ENCODE measurements around the gene MICAL2.

Gene MICAL2

GRCh38 chr11:12200991-12201985 is 90.9 kb downstream of the MICAL2 start:
- no peak for DNase-seq (ENCODE audit: extremely low read depth in 1 of 2, low read depth in 1 of 2)

GRCh38 chr11:12202661-12203310 is 92.4 kb downstream of the MICAL2 start:
- no peak for DNase-seq (ENCODE audit: extremely low read depth in 1 of 2, low read depth in 1 of 2)

- no peak for DNase-seq (ENCODE audit: extremely low read depth in 1 of 2, low read depth in 1 of 2)
Observed at GRCh38 chr11:12204506-12204905, 94.1 kb downstream of the MICAL2 start.

GRCh38 chr11:12205330-12205729 is 94.9 kb downstream of the MICAL2 start:
- DNase-seq (ENCODE audit: extremely low read depth in 1 of 2, low read depth in 1 of 2) = no peak

GRCh38 chr11:12206529-12206928 is 96.1 kb downstream of the MICAL2 start:
- no peak for DNase-seq (ENCODE audit: extremely low read depth in 1 of 2, low read depth in 1 of 2)

- DNase-seq (ENCODE audit: extremely low read depth in 1 of 2, low read depth in 1 of 2) = peak in 1 of 2 donors; percentile 73
Observed at GRCh38 chr11:12207384-12208150, 97.2 kb downstream of the MICAL2 start.

- DNase-seq (ENCODE audit: extremely low read depth in 1 of 2, low read depth in 1 of 2) = no peak
Observed at GRCh38 chr11:12209096-12209495, 98.7 kb downstream of the MICAL2 start.

- no peak for DNase-seq (ENCODE audit: extremely low read depth in 1 of 2, low read depth in 1 of 2)
Observed at GRCh38 chr11:12210200-12210599, 99.8 kb downstream of the MICAL2 start.

- DNase-seq (ENCODE audit: extremely low read depth in 1 of 2, low read depth in 1 of 2) = no peak
Observed at GRCh38 chr11:12211331-12212065, 101.1 kb downstream of the MICAL2 start.

GRCh38 chr11:12212174-12212820 is 101.9 kb downstream of the MICAL2 start:
- no peak for DNase-seq (ENCODE audit: extremely low read depth in 1 of 2, low read depth in 1 of 2)

- no peak for DNase-seq (ENCODE audit: extremely low read depth in 1 of 2, low read depth in 1 of 2)
Observed at GRCh38 chr11:12212821-12213185, 102.4 kb downstream of the MICAL2 start.

- no peak for DNase-seq (ENCODE audit: extremely low read depth in 1 of 2, low read depth in 1 of 2)
Observed at GRCh38 chr11:12213883-12214282, 103.5 kb downstream of the MICAL2 start.

GRCh38 chr11:12214751-12215150 is 104.4 kb downstream of the MICAL2 start:
- no peak for DNase-seq (ENCODE audit: extremely low read depth in 1 of 2, low read depth in 1 of 2)

GRCh38 chr11:12215181-12215593 is 104.8 kb downstream of the MICAL2 start:
- no peak for DNase-seq (ENCODE audit: extremely low read depth in 1 of 2, low read depth in 1 of 2)

- DNase-seq (ENCODE audit: extremely low read depth in 1 of 2, low read depth in 1 of 2) = no peak
Observed at GRCh38 chr11:12216041-12216451, 105.7 kb downstream of the MICAL2 start.

- no peak for DNase-seq (ENCODE audit: extremely low read depth in 1 of 2, low read depth in 1 of 2)
Observed at GRCh38 chr11:12216671-12217374, 106.4 kb downstream of the MICAL2 start.

GRCh38 chr11:12217879-12218278 is 107.5 kb downstream of the MICAL2 start:
- no peak for DNase-seq (ENCODE audit: extremely low read depth in 1 of 2, low read depth in 1 of 2)

GRCh38 chr11:12218909-12219308 is 108.5 kb downstream of the MICAL2 start:
- no peak for DNase-seq (ENCODE audit: extremely low read depth in 1 of 2, low read depth in 1 of 2)

GRCh38 chr11:12219757-12220156 is 109.4 kb downstream of the MICAL2 start:
- DNase-seq (ENCODE audit: extremely low read depth in 1 of 2, low read depth in 1 of 2) = no peak
